ENCODE measurements around the gene RXRG.

DNA sequence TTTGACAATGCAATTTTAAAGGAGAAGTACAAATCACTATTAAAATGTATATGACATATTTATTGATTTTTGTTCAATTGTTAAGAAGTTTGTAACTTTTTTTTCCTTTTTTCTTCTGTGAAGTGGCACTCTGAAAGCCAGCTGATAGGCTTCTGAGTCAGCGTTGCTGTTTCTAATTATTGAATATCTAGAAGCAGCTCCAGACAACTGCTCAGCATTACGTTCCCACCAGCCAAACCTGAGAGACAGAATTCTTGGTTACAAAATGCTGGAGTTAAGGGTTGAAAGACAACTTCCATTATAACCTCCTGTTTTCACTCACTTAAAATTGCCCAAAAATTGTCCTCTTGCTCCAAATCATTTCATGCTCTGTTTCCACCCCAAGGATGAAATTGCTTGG, 57.0 kb downstream of the RXRG start:
- TF ChIP-seq CTCF (IDR thresholded peaks at IDR 0.05) (no peak), POLR2A (IDR thresholded peaks at IDR 0.05) (no peak)

Measured in right lobe of liver (tissue), 4 donors.